ENCODE measurements around the gene ATP9A. TPM values are rescaled to one million over a fixed set of nuclear protein-coding genes. Genes with fewer than 3 reads are reported as not detected.

Gene ATP9A
- total and polyA plus RNA-seq, 2 donors (not counting 1 experiment from before 2014, with no cell fraction given): 23.3 to 96.3 TPM

- Histone ChIP-seq H3K4me3 (replicated peaks in 1 of 4; ENCODE audit: control extremely low read depth in 1 of 4, insufficient read depth in 1 of 4, low read depth in 3 of 4, low read length in 4 of 4) (no peak overlapping the region), H3K27me3 (ENCODE audit: control insufficient read depth, insufficient read depth, low read length) (peaks cover 2% of the 10 kb centered on the region), H3K79me2 (ENCODE audit: control insufficient read depth, insufficient read depth, low read length) (no peaks in the 10 kb centered on the region), H3K36me3 (ENCODE audit: control insufficient read depth, insufficient read depth, low read length) (no peaks in the 10 kb centered on the region), H3K9me3 (ENCODE audit: control insufficient read depth, insufficient read depth, low read depth, low read length) (no peaks in the 10 kb centered on the region), H3K27ac (ENCODE audit: insufficient read depth, low read length) (no peak overlapping the region), H3K4me2 (ENCODE audit: extremely low read depth, insufficient read depth, low read length) (no peak overlapping the region), H3K9ac (ENCODE audit: insufficient read depth, low read length) (no peak overlapping the region), H2AFZ (ENCODE audit: low read length) (no peak overlapping the region), H4K20me1 (ENCODE audit: control insufficient read depth, extremely low read depth, insufficient read depth, low read length) (no peaks in the 10 kb centered on the region), H3K4me1 (ENCODE audit: control insufficient read depth, extremely low read depth, insufficient read depth, low read length) (peaks cover 4% of the 10 kb centered on the region)
- peak in 1 of 2 donors; percentile 66 for DNase-seq (ENCODE audit: low read depth in 2 of 2)
- TF ChIP-seq EZH2 (IDR thresholded peaks at IDR 0.05; ENCODE audit: low read length, missing control alignments) (no peak), CTCF (conservative IDR thresholded peaks at IDR 0.05 in 1 of 2, IDR thresholded peaks at IDR 0.05 in 1 of 2; ENCODE audit: low read depth in 1 of 2, low read length in 2 of 2) (no peak)
Measured at GRCh38 chr20:51803148-51803854, 35.1 kb upstream of the ATP9A start.

GRCh38 chr20:51802170-51802751, 34.1 kb upstream of the ATP9A start, which contains the start of gene SALL4:
Gene SALL4 (minus strand): TSS chr20:51802521. CDS start chr20:51802408, 113 bp downstream.
- Histone ChIP-seq H3K27ac (ENCODE audit: insufficient read depth, low read length) (no peak within 1 kb of the TSS), H3K4me2 (ENCODE audit: extremely low read depth, insufficient read depth, low read length) (peak within 1 kb of the TSS; percentile 85), H2AFZ (ENCODE audit: low read length) (no peak within 1 kb of the TSS), H3K4me1 (ENCODE audit: control insufficient read depth, extremely low read depth, insufficient read depth, low read length) (peaks cover 4% of the 10 kb centered on the region), H3K79me2 (ENCODE audit: control insufficient read depth, insufficient read depth, low read length) (no peaks in the 10 kb centered on the region), H3K27me3 (ENCODE audit: control insufficient read depth, insufficient read depth, low read length) (peaks cover 2% of the 10 kb centered on the region), H3K4me3 (replicated peaks in 1 of 4; ENCODE audit: control extremely low read depth in 1 of 4, insufficient read depth in 1 of 4, low read depth in 3 of 4, low read length in 4 of 4) (peak within 1 kb of the TSS; percentile 43 to 63 (median 56)), H4K20me1 (ENCODE audit: control insufficient read depth, extremely low read depth, insufficient read depth, low read length) (no peaks in the 10 kb centered on the region), H3K9me3 (ENCODE audit: control insufficient read depth, insufficient read depth, low read depth, low read length) (no peaks in the 10 kb centered on the region), H3K9ac (ENCODE audit: insufficient read depth, low read length) (no peak within 1 kb of the TSS), H3K36me3 (ENCODE audit: control insufficient read depth, insufficient read depth, low read length) (no peaks in the 10 kb centered on the region)
- TF ChIP-seq EZH2 (IDR thresholded peaks at IDR 0.05; ENCODE audit: low read length, missing control alignments) (no peak), CTCF (conservative IDR thresholded peaks at IDR 0.05 in 1 of 2, IDR thresholded peaks at IDR 0.05 in 1 of 2; ENCODE audit: low read depth in 1 of 2, low read length in 2 of 2) (no peak)
- DNase-seq (ENCODE audit: low read depth in 2 of 2): peak; percentile 11 to 23

GRCh38 chr20:51801823-51802123, 33.6 kb upstream of the ATP9A start:
- no peaks in the 10 kb centered on the region for H3K36me3 ChIP-seq (ENCODE audit: control insufficient read depth, insufficient read depth, low read length)
- no peaks in the 10 kb centered on the region for H3K9me3 ChIP-seq (ENCODE audit: control insufficient read depth, insufficient read depth, low read depth, low read length)
- peaks cover 2% of the 10 kb centered on the region for H3K27me3 ChIP-seq (ENCODE audit: control insufficient read depth, insufficient read depth, low read length)
- no peak overlapping the region for H2AFZ ChIP-seq (ENCODE audit: low read length)
- TF ChIP-seq CTCF (conservative IDR thresholded peaks at IDR 0.05 in 1 of 2, IDR thresholded peaks at IDR 0.05 in 1 of 2; ENCODE audit: low read depth in 1 of 2, low read length in 2 of 2): no peak
- TF ChIP-seq EZH2 (IDR thresholded peaks at IDR 0.05; ENCODE audit: low read length, missing control alignments): peak; percentile 33
- peak overlapping the region in 3 of 4 experiments; percentile 55 to 63 (median 58) for H3K4me3 ChIP-seq (replicated peaks in 1 of 4; ENCODE audit: control extremely low read depth in 1 of 4, insufficient read depth in 1 of 4, low read depth in 3 of 4, low read length in 4 of 4)
- no peaks in the 10 kb centered on the region for H4K20me1 ChIP-seq (ENCODE audit: control insufficient read depth, extremely low read depth, insufficient read depth, low read length)
- peaks cover 4% of the 10 kb centered on the region for H3K4me1 ChIP-seq (ENCODE audit: control insufficient read depth, extremely low read depth, insufficient read depth, low read length)
- DNase-seq (ENCODE audit: low read depth in 2 of 2): no peak
- H3K9ac ChIP-seq (ENCODE audit: insufficient read depth, low read length): no peak overlapping the region
- no peak overlapping the region for H3K27ac ChIP-seq (ENCODE audit: insufficient read depth, low read length)
- no peak overlapping the region for H3K4me2 ChIP-seq (ENCODE audit: extremely low read depth, insufficient read depth, low read length)
- no peaks in the 10 kb centered on the region for H3K79me2 ChIP-seq (ENCODE audit: control insufficient read depth, insufficient read depth, low read length)
